Mucosa of descending colon (tissue), 3 donors: Measurements from ENCODE around the gene VIT. TPM values are rescaled to one million over a fixed set of nuclear protein-coding genes. Genes with fewer than 3 reads are reported as not detected.

Experiments used
- ATAC-seq: fragments of 200-7000 bp; cut with Tn5 transposase; one replicate; pipeline ENCODE4 v1.9.1; 2020; ENCODE audit warnings: mild to moderate bottlenecking, moderate library complexity
- DNase-seq, 3 donors: peaks; one replicate each; pipeline ENCODE4 v3.0.0-alpha.2; 2020
- H3K36me3 ChIP-seq: fragments of 200-600 bp; one replicate; pipeline ENCODE4 v1.8.0; 2021; ENCODE audit warnings: low read depth, mild to moderate bottlenecking
- H3K4me1 ChIP-seq: fragments of 200-600 bp; one replicate; pipeline ENCODE4 v1.8.0; 2021; ENCODE audit warnings: low read depth, mild to moderate bottlenecking
- H3K4me3 ChIP-seq: fragments of 200-600 bp; one replicate; pipeline ENCODE4 v1.8.0; 2021; ENCODE audit warnings: mild to moderate bottlenecking
- H3K9me3 ChIP-seq: fragments of 200-600 bp; one replicate; pipeline ENCODE4 v1.8.0; 2021; ENCODE audit warnings: mild to moderate bottlenecking
- intact Hi-C, 2 donors: fragments of 100-400 bp; cut with DNase I in 1 of 2; cut with micrococcal nuclease in 1 of 2; formaldehyde crosslinking; loops; one replicate each; pipeline versions ENCODE4 v1.11.0 to v1.11.1; 2022; cut with DNase I, micrococcal nuclease
- total RNA-seq, 3 donors: library from RNA; stranded (reverse); fragmentation: NEBNext Ultra II Directional in 2 of 3; extraction: Animal tissue kit (Norgen Biotek cat#: 25700) in 2 of 3; gene quantifications; one replicate each; pipeline versions ENCODE4 v1.2.1 to v1.2.4, GENCODE V29; 2021 to 2023
- TF ChIP-seq, protein P1 (sequence below): fragments of 200-600 bp; IDR thresholded peaks from one replicate; pipeline ENCODE4 v1.8.0; 2022; ENCODE audit warnings: antibody characterized with exemption, mild to moderate bottlenecking
- donor health status: DM: no; HTN: no; CAD: no; lungs with moderate emphysema.
- donor health status: DM: no; HTN: no; CAD: no.
- donor health status: DM: no; HTN: yes; CAD: no.

VIT gene
- total RNA-seq, 3 donors from 2014 or later: 1.3 to 3.5 TPM; not detected in 1

DNA sequence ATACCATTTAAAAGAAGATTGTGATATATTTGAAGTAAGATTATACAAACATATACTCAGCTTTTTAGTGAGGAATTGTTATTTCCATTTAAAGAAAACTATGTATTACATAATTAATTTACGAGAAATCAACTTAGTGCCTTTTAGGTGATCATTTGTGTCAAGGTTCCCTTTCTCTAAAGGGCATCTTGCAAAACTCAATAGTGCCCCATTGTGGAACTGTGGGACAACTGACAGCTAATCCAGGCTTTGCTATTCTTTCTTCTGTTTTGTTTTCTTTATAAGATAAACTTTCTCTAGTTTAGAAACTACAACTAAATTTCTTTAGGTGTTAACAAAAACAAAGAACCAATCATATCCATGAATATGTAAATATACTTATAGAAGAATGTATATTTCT is 24.3 kb upstream of the VIT start:
- intact Hi-C loops: no loop called here
- ATAC-seq (no peak), DNase-seq (no peak)
- TF ChIP-seq, protein P1, sequence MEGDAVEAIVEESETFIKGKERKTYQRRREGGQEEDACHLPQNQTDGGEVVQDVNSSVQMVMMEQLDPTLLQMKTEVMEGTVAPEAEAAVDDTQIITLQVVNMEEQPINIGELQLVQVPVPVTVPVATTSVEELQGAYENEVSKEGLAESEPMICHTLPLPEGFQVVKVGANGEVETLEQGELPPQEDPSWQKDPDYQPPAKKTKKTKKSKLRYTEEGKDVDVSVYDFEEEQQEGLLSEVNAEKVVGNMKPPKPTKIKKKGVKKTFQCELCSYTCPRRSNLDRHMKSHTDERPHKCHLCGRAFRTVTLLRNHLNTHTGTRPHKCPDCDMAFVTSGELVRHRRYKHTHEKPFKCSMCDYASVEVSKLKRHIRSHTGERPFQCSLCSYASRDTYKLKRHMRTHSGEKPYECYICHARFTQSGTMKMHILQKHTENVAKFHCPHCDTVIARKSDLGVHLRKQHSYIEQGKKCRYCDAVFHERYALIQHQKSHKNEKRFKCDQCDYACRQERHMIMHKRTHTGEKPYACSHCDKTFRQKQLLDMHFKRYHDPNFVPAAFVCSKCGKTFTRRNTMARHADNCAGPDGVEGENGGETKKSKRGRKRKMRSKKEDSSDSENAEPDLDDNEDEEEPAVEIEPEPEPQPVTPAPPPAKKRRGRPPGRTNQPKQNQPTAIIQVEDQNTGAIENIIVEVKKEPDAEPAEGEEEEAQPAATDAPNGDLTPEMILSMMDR: no peak
- Histone ChIP-seq H3K9me3 (no peaks in the 10 kb centered on the region), H3K4me1 (no peaks in the 10 kb centered on the region), H3K4me3 (no peak overlapping the region), H3K36me3 (no peaks in the 10 kb centered on the region)

DNA sequence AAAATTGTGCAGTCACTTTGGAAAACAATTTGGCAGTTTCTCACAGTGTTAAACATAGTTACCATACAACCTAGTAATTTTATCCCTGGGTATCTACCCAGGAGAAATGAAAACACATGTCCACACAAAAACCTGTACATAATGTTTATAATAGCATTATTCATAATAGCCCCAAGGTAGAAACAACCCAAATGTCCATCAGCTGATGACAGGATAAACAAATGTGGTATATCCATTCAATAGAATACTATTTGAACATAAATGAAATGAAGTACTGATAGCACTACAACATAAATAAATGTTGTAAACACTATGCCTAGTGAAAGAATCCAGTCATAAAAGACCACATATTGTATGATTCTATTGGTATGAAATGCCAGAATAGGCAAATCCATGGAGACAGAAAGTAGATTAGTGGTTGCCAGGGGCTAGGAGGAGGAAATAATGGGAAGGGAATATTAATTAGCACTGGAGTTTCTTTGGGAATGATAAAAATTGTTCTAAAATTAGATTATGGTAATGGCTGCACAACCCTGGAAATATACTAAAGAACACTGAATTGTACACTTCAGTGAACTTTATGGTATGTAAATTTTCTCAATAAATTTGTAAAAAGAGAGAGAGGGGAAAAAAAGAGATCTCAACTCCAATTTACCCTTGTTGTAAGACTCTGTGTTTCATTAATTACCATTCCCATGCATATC is 20.8 kb upstream of the VIT start:
- H3K4me1 ChIP-seq: no peaks in the 10 kb centered on the region
- DNase-seq (no peak), ATAC-seq (no peak)
- intact Hi-C loops: no loop called here
- H3K36me3 ChIP-seq: no peaks in the 10 kb centered on the region
- H3K9me3 ChIP-seq: peaks cover 5% of the 10 kb centered on the region
- TF ChIP-seq, protein P1: no peak
- no peak overlapping the region for H3K4me3 ChIP-seq

DNA sequence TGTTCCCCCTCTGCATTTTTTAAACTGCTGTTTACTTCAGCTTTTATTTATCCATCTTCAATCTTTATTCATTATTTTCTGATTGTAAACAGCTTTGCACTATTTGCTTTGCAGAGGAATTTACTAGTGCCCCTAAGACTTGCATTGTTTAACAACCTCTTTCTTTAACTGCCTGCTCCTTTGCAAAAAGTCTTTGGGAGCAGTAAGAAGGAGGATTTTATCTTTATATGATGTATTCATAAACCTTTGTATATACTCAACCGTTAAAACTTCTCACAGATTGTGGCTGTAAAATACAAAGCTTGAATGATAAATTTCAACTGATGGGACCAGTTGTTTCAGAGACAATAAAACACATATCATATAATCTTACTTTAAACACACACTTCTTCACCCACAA is 20.1 kb upstream of the VIT start:
- TF ChIP-seq, protein P1: no peak
- no peak overlapping the region for H3K4me3 ChIP-seq
- peaks cover 5% of the 10 kb centered on the region for H3K9me3 ChIP-seq
- no peaks in the 10 kb centered on the region for H3K36me3 ChIP-seq
- ATAC-seq (no peak), DNase-seq (no peak)
- intact Hi-C loops: no loop called here
- no peaks in the 10 kb centered on the region for H3K4me1 ChIP-seq

GRCh38 chr2:36677386-36677785 is 19.1 kb upstream of the VIT start:
- no peaks in the 10 kb centered on the region for H3K4me1 ChIP-seq
- no peaks in the 10 kb centered on the region for H3K36me3 ChIP-seq
- ATAC-seq (no peak), DNase-seq (no peak)
- H3K9me3 ChIP-seq: peaks cover 5% of the 10 kb centered on the region
- no peak overlapping the region for H3K4me3 ChIP-seq
- intact Hi-C loops: no loop called here
- TF ChIP-seq, protein P1: no peak

DNA sequence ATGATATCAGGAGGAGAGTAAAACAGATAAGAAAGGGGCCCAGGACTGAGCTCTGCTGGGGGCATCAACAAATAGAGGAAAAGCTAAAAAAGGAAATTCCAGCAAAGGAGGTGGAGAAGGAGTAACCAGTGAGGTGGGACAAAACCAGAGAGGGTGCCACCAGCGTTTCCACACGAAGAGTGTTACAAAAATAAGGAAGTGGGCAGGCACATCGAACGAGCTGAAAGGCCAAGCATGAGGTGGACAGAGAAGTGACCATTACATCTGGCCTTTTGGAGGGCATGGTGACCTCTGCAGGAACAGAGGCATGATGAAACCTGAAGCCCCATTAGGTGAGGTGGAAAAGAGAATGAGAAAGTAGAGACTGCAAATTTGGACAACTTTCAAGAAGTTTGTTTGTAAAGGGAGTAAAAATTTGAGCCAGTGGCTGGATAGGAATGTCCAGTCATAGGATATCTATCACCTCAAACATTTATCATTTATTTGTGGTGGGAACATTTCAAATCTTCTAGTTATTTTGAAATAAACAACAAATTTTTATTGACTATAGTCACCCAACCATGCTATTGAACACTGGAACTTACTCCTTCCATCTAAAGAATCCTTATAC is 18.4 kb upstream of the VIT start:
- TF ChIP-seq, protein P1: no peak
- ATAC-seq (no peak), DNase-seq (no peak)
- no peaks in the 10 kb centered on the region for H3K36me3 ChIP-seq
- H3K4me1 ChIP-seq: no peaks in the 10 kb centered on the region
- H3K9me3 ChIP-seq: peaks cover 5% of the 10 kb centered on the region
- H3K4me3 ChIP-seq: no peak overlapping the region
- intact Hi-C loops: no loop called here
